AG10803 (cell line): ENCODE results near the gene PPARA.

Source experiments
- DNase-seq: peaks from one replicate; pipeline ENCODE4 v3.0.0; 2010; ENCODE audit warnings: low read depth
- H3K4me3 ChIP-seq: 2 replicates; pipeline ENCODE4 v1.5.1; 2011; ENCODE audit warnings: mild to moderate bottlenecking, low read length, control low read depth
- TF ChIP-seq, protein P1 (sequence below): conservative IDR thresholded peaks from 2 replicates; pipeline ENCODE4 v1.5.1; 2011; ENCODE audit warnings: mild to moderate bottlenecking, low read length, control low read depth, inconsistent platforms

Gene PPARA

DNA sequence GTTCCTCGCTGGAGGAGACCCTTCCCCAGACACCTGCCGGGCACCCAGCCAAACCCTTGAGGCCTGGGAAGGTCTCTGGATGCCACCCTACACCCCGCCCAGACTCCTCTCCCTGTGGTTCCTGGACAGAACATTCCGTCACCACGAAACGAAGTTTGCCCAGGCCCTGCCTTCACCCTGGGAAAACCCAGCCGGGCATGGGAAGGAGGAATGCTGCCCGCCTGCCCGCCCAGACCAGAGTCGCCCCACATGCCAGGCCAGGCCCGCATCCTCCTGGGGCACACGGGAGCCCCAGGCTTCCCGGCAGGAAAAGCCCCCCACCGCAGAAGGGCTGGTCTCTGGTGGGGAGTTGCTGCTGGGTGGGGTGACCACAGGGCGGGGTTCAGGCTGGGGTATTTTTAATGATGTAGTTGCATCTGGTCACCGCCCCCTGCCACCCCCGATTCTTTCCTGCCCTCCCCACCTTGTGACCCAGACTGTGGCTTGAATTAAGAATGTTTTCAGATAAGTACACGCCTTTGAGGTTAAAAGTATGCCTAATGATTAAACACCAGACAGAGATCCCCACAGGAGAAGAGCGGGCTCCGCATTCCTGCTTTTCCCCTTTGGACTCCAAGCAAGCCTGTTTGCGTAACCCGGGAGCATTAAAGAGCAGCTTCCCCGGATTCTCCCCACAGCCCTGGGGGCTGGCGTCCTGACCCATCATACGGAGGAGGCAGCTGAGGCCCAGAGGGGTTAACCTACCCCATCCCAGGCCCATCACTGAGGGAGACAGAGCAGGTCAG is 44.6 kb upstream of the PPARA start:
- DNase-seq: peak; percentile 95
- H3K4me3 ChIP-seq: no peak overlapping the region
- TF ChIP-seq, protein P1, sequence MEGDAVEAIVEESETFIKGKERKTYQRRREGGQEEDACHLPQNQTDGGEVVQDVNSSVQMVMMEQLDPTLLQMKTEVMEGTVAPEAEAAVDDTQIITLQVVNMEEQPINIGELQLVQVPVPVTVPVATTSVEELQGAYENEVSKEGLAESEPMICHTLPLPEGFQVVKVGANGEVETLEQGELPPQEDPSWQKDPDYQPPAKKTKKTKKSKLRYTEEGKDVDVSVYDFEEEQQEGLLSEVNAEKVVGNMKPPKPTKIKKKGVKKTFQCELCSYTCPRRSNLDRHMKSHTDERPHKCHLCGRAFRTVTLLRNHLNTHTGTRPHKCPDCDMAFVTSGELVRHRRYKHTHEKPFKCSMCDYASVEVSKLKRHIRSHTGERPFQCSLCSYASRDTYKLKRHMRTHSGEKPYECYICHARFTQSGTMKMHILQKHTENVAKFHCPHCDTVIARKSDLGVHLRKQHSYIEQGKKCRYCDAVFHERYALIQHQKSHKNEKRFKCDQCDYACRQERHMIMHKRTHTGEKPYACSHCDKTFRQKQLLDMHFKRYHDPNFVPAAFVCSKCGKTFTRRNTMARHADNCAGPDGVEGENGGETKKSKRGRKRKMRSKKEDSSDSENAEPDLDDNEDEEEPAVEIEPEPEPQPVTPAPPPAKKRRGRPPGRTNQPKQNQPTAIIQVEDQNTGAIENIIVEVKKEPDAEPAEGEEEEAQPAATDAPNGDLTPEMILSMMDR: no peak

DNA sequence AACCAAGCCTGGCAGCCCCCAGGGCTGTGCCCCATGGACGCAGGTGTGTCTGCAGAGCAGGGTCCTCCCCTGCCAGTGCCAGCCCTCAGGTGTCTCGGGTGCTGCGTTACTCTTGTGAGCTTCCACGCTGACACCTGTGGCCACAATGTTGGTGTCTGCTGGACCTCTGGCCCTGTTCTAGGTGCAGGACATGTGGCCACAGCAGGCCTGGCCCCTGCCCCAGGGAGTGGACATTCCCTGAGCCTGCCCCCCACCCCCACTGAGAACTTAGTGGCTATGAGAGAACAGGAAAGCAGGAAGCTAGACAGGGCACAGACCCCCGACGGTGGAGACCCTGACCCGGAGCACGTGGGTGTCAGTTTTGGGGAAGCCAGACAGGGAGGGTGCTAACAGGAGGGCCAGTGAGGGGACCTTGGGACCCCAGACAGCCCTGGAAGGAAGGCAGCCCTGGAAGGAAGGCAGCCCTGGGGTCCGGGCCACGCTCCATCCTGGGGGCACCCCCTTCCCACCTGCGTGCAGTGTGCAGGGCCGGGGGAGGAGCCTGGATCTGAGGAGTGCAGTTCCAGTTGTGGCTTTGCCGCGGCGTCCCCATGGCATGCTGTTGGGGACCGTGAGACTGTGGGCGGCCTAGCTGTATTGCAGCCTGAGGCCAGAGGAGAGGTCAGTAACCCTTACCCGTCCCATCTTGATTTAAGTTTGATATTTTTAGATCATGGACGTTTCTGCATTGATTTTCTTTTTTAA is 43.9 kb upstream of the PPARA start:
- no peak for DNase-seq
- no peak overlapping the region for H3K4me3 ChIP-seq
- TF ChIP-seq, protein P1: no peak

- no peak for DNase-seq
- TF ChIP-seq, protein P1: no peak
- H3K4me3 ChIP-seq: no peak overlapping the region
Observed at GRCh38 chr22:46107089-46107664, 43.1 kb upstream of the PPARA start.

DNA sequence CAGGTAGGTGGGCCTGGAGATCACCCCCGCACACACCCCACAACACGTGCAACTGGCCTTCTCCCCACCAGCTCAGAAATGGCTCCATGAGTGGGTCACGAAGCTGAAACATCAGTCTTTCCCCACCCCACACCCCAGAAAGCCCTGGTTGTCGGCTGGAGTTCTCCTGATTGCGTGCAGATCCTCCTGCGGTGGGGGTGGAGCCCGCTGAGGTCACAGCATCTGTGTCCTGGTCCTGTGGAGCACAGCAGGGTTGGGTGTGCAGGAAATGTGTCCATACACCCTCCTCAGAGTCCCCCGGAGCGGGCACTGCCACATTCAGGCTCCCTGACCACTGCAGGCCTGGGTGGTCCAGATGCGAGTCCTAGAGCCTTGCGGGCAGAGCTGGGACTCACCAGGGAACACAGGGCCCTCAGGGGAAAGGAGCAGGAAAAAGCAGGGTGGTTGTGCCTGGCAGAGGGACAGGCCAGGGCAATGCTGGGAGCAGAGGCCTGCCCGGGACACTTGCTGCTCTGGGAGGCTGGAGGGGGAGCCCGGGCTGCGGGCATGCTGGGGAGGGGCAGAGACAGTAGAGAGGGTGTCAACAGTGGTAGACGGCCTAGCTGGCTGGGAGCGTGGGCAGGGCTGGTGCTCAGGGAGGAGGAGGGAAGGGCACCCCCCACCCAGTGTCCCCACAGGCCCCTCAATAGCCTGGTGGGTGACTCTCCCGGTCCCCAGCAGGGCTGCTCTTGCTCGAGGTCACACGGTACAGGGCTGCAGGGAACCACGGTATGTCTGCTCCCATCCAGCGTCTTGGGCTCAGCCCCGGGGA is 42.4 kb upstream of the PPARA start:
- peak; percentile 59 for DNase-seq
- TF ChIP-seq, protein P1: no peak
- H3K4me3 ChIP-seq: no peak overlapping the region

- DNase-seq: peak; percentile 60
- TF ChIP-seq, protein P1: 0 out of 2 replicates have a peak, but pooled peaks have one; percentile 10
- H3K4me3 ChIP-seq: no peak overlapping the region
Observed at GRCh38 chr22:46108564-46109473, 41.5 kb upstream of the PPARA start.

DNA sequence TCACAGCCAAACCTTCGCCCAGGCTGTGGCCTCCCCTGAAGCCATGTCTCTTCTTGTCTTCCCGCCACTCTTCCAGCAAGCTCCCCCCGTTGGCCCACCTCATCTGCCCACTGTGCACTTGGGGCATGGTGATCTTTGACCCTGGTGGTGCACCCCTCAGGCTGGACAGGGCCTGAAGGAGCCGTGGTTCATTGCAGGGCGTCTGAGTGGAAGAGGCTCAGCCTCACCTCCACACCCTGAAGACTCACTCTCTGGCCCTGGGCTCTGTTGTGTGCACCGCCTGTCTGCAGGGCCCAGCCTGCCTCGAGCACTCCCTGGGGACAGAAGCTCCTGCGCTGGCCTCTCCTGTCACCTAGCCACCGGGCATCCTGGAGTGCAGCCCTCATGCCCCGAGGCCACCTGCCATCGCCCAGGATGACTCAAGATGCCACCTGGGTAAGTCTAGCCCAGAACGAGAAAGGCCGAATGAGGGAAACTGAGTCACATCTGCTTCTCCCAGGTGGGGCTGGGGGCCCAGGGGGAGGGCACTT is 40.8 kb upstream of the PPARA start:
- no peak overlapping the region for H3K4me3 ChIP-seq
- DNase-seq: no peak
- TF ChIP-seq, protein P1: no peak
